Right lobe of liver (tissue), 6 donors: ENCODE data around the gene LEPR. TPM values are rescaled to one million over a fixed set of nuclear protein-coding genes. Genes with fewer than 3 reads are reported as not detected.

Source experiments
- ATAC-seq, 4 donors: fragments of 200-7000 bp; cut with Tn5 transposase; one replicate each; pipeline ENCODE4 v1.9.1; 2020; ENCODE audit warnings: mild to moderate bottlenecking in 4 of 4, moderate library complexity in 4 of 4
- DNase-seq, 3 donors: peaks; one replicate each; pipeline ENCODE4 v3.0.0-alpha.2; 2020
- H3K27ac ChIP-seq, 3 donors: fragments of 200-600 bp; one replicate each; pipeline ENCODE4 v1.8.0; 2022
- H3K27me3 ChIP-seq, 2 donors: fragments of 200-600 bp; one replicate each; pipeline ENCODE4 v1.8.0; 2022
- H3K36me3 ChIP-seq, 4 donors: fragments of 200-600 bp; sonication (generic) in 1 of 4; one replicate each; pipeline versions ENCODE4 v1.5.1 to v1.8.0; 2017 to 2022; ENCODE audit warnings: control low read depth in 1 of 4
- H3K4me1 ChIP-seq, 4 donors: fragments of 200-600 bp; sonication (generic) in 1 of 4; one replicate each; pipeline versions ENCODE4 v1.5.1 to v1.8.0; 2017 to 2022; ENCODE audit warnings: control low read depth in 1 of 4
- H3K4me3 ChIP-seq, 3 donors: fragments of 200-600 bp; one replicate each; pipeline ENCODE4 v1.8.0; 2022
- H3K9me3 ChIP-seq, 4 donors: fragments of 200-600 bp; sonication (generic) in 1 of 4; one replicate each; pipeline versions ENCODE4 v1.5.1 to v1.8.0; 2017 to 2022; ENCODE audit warnings: control low read depth in 1 of 4
- CTCF ChIP-seq, 4 donors: fragments of 200-600 bp in 3 of 4; fragments of 450-650 bp in 1 of 4; IDR thresholded peaks; one replicate each; pipeline versions ENCODE4 v1.5.1 to v1.8.0; 2016 to 2022; ENCODE audit warnings: antibody characterized with exemption in 4 of 4, mild to moderate bottlenecking in 2 of 4
- POLR2A ChIP-seq: fragments of 450-650 bp; IDR thresholded peaks from one replicate; pipeline ENCODE4 v1.6.1; 2017; ENCODE audit warnings: antibody characterized with exemption, mild to moderate bottlenecking
- WGBS: methylation state at CpG from one replicate; pipeline ENCODE4 v1.1.6; 2018; ENCODE audit warnings: low coverage, low lambda C conversion rate; ENCODE audit not compliant: insufficient coverage; ENCODE audit errors: missing lambda C conversion rate; 5-methylcytosine and 5-hydroxymethylcytosine counted together
- intact Hi-C, 2 donors: fragments of 100-400 bp; cut with DNase I; formaldehyde crosslinking; loops; one replicate each; pipeline versions ENCODE4 v1.11.2 to v1.14.1; 2022
- total RNA-seq, 6 experiments: library from RNA; depleted of rRNA in 2 of 6; stranded (reverse); fragments of >200 nt in 2 of 6; fragmentation: NEBNext Ultra II Directional in 3 of 6; extraction: Animal tissue kit (Norgen Biotek cat#: 25700) in 3 of 6; gene quantifications; one replicate each; pipeline versions ENCODE4 v1.1.0 to v1.2.4, GENCODE V29; 2016 to 2023
- donor health status: DM: no; HTN: yes; CAD: no.
- donor health status: DM: no; HTN: no; CAD: no.
- donor health status: DM: no; HTN: no; CAD: no.
- donor health status: DM: no; HTN: yes; CAD: no.
- donor health status: DM: no; HTN: yes; CAD: no.

The LEPR gene
- total RNA-seq, 6 experiments from 2014 or later: 26.8 to 264 (median 57.1) TPM

GRCh38 chr1:65419681-65420589, 533 bp upstream of the LEPR start:
- Histone ChIP-seq H3K27me3 (no peaks in the 10 kb centered on the region), H3K4me3 (peak overlapping the region; percentile 50 to 95 (median 68)), H3K27ac (peak overlapping the region; percentile 78 to 93 (median 85)), H3K4me1 (peaks cover 0 to 11% (median 3%) of the 10 kb centered on the region in 4 donors), H3K36me3 (no peaks in the 10 kb centered on the region), H3K9me3 (no peaks in the 10 kb centered on the region)
- DNase-seq (peak; percentile 100), ATAC-seq (peak; percentile 92 to 97 (median 92))
- WGBS: 2% methylated on average over 23 of the region's 52 CpGs
- intact Hi-C loops: no loop called here
- no peak for TF ChIP-seq CTCF (IDR thresholded peaks at IDR 0.05)
- peak; percentile 66 for TF ChIP-seq POLR2A

- H3K27me3 ChIP-seq: no peaks in the 10 kb centered on the region
- intact Hi-C loops: no loop called here
- no peaks in the 10 kb centered on the region for H3K9me3 ChIP-seq
- H3K4me1 ChIP-seq: peaks cover 0 to 11% (median 3%) of the 10 kb centered on the region in 4 donors
- peaks cover 0 to 15% (median 5%) of the 10 kb centered on the region in 4 donors for H3K36me3 ChIP-seq
- 3% methylated on average over 13 of the region's 13 CpGs for WGBS
- peak overlapping the region; percentile 52 to 95 (median 68) for H3K4me3 ChIP-seq
- no peak for TF ChIP-seq CTCF (IDR thresholded peaks at IDR 0.05)
- TF ChIP-seq POLR2A: no peak
- no peak for ATAC-seq
- peak overlapping the region; percentile 93 to 97 (median 94) for H3K27ac ChIP-seq
- no peak for DNase-seq
Measured at GRCh38 chr1:65421351-65422025, 1.0 kb downstream of the LEPR start.

- intact Hi-C loops: no loop called here
- 91% methylated on average over 11 of the region's 12 CpGs for WGBS
Measured at GRCh38 chr1:65422241-65423203, 2.1 kb downstream of the LEPR start.

More at GRCh38 chr1:65422241-65423203, 2.1 kb downstream of the LEPR start:
- DNase-seq (peak in 1 of 3 donors; percentile 21), ATAC-seq (no peak)
- H3K9me3 ChIP-seq: no peaks in the 10 kb centered on the region
- peak overlapping the region in 2 of 3 donors; percentile 9 to 94 for H3K27ac ChIP-seq
- peaks cover 0 to 11% (median 3%) of the 10 kb centered on the region in 4 donors for H3K4me1 ChIP-seq
- H3K27me3 ChIP-seq: no peaks in the 10 kb centered on the region
- H3K4me3 ChIP-seq: no peak overlapping the region
- no peak for TF ChIP-seq POLR2A
- no peak for TF ChIP-seq CTCF (IDR thresholded peaks at IDR 0.05)
- H3K36me3 ChIP-seq: peaks cover 0 to 25% (median 5%) of the 10 kb centered on the region in 4 donors
